H9 (cell line): ENCODE data around the gene CAPN9. TPM values are rescaled to one million over a fixed set of nuclear protein-coding genes. Genes with fewer than 3 reads are reported as not detected.

Source experiments
- DNase-seq: peaks from one replicate; pipeline ENCODE4 v3.0.0-alpha.2; 2017
- H2AFZ ChIP-seq: one replicate; pipeline ENCODE4 v1.6.1; 2013; ENCODE audit warnings: mild to moderate bottlenecking, low read length, control low read depth, moderate library complexity
- H2AK5ac ChIP-seq: 2 replicates; pipeline ENCODE4 v1.6.1; 2013; ENCODE audit warnings: low read length, control low read depth, mixed read lengths; ENCODE audit not compliant: insufficient read length
- H2BK120ac ChIP-seq: one replicate; pipeline ENCODE4 v1.6.1; 2013; ENCODE audit warnings: low read depth, mild to moderate bottlenecking, low read length, control low read depth, inconsistent platforms; ENCODE audit not compliant: poor library complexity, severe bottlenecking
- H2BK12ac ChIP-seq: 2 replicates; pipeline ENCODE4 v1.6.1; 2013; ENCODE audit warnings: low read length, control low read depth, mixed read lengths, low read depth; ENCODE audit not compliant: insufficient read length
- H2BK15ac ChIP-seq: 2 replicates; pipeline ENCODE4 v1.6.1; 2013; ENCODE audit warnings: low read depth, low read length, control low read depth
- H2BK20ac ChIP-seq: one replicate; pipeline ENCODE4 v1.6.1; 2013; ENCODE audit warnings: low read depth, mild to moderate bottlenecking, low read length, control low read depth, inconsistent platforms; ENCODE audit not compliant: poor library complexity, severe bottlenecking
- H2BK5ac ChIP-seq: 2 replicates; pipeline ENCODE4 v1.6.1; 2013; ENCODE audit warnings: low read length, control low read depth, mixed read lengths; ENCODE audit not compliant: insufficient read length
- H3K14ac ChIP-seq: 2 replicates; pipeline ENCODE4 v1.6.1; 2013; ENCODE audit warnings: low read length, control low read depth; ENCODE audit not compliant: insufficient read depth
- H3K18ac ChIP-seq: 2 replicates; pipeline ENCODE4 v1.6.1; 2013; ENCODE audit warnings: low read depth, mild to moderate bottlenecking, mixed read lengths, low read length, control low read depth; ENCODE audit not compliant: insufficient read length
- H3K23ac ChIP-seq: 2 replicates; pipeline ENCODE4 v1.6.1; 2013; ENCODE audit warnings: low read length, control low read depth, mixed read lengths, low read depth; ENCODE audit not compliant: insufficient read length
- H3K23me2 ChIP-seq: 2 replicates; pipeline ENCODE4 v1.6.1; 2013; ENCODE audit warnings: low read depth, mild to moderate bottlenecking, mixed read lengths, low read length, control low read depth; ENCODE audit not compliant: insufficient read length, poor library complexity, severe bottlenecking
- H3K27ac ChIP-seq: 2 replicates; pipeline ENCODE4 v1.5.1; 2013; ENCODE audit warnings: low read length, control low read depth, mixed read lengths, low read depth; ENCODE audit not compliant: insufficient read length
- H3K27me3 ChIP-seq: 2 replicates; pipeline ENCODE4 v1.6.1; 2013; ENCODE audit warnings: low read length, control low read depth, inconsistent platforms; ENCODE audit not compliant: insufficient read depth
- H3K4ac ChIP-seq: 2 replicates; pipeline ENCODE4 v1.6.1; 2013; ENCODE audit warnings: low read depth, mild to moderate bottlenecking, control low read depth, inconsistent platforms, low read length, moderate library complexity
- H3K4me1 ChIP-seq: 2 replicates; pipeline ENCODE4 v1.6.1; 2013; ENCODE audit warnings: low read length, control low read depth, inconsistent platforms; ENCODE audit not compliant: insufficient read depth
- H3K4me2 ChIP-seq: 2 replicates; pipeline ENCODE4 v1.6.1; 2013; ENCODE audit warnings: low read length, control low read depth, mixed read lengths; ENCODE audit not compliant: insufficient read length, insufficient read depth
- H3K56ac ChIP-seq: 2 replicates; pipeline ENCODE4 v1.6.1; 2013; ENCODE audit warnings: low read depth, mild to moderate bottlenecking, mixed read lengths, low read length, control low read depth; ENCODE audit not compliant: insufficient read length
- H3K79me1 ChIP-seq: 2 replicates; pipeline ENCODE4 v1.6.1; 2013; ENCODE audit warnings: low read depth, mild to moderate bottlenecking, moderate library complexity, low read length, control low read depth, inconsistent platforms; ENCODE audit not compliant: insufficient read depth, poor library complexity, severe bottlenecking
- H3K79me2 ChIP-seq: 2 replicates; pipeline ENCODE4 v1.6.1; 2013; ENCODE audit warnings: low read length, control low read depth, inconsistent platforms; ENCODE audit not compliant: insufficient read depth
- H3K9ac ChIP-seq: 2 replicates; pipeline ENCODE4 v1.6.1; 2013; ENCODE audit warnings: low read length, control low read depth, mixed read lengths; ENCODE audit not compliant: insufficient read length; ENCODE audit errors: extremely low read depth
- H3K9me3 ChIP-seq: one replicate; pipeline ENCODE4 v1.6.1; 2013; ENCODE audit warnings: low read depth, low read length, inconsistent platforms; ENCODE audit not compliant: control insufficient read depth
- H3T11ph ChIP-seq: one replicate; pipeline ENCODE4 v1.6.1; 2013; ENCODE audit warnings: mild to moderate bottlenecking, low read length, control low read depth, inconsistent platforms
- H4K20me1 ChIP-seq: one replicate; pipeline ENCODE4 v1.6.1; 2013; ENCODE audit not compliant: control insufficient read depth, insufficient read length, insufficient read depth
- H4K5ac ChIP-seq: 2 replicates; pipeline ENCODE4 v1.6.1; 2013; ENCODE audit warnings: low read depth, mild to moderate bottlenecking, mixed read lengths, low read length, control low read depth; ENCODE audit not compliant: insufficient read length
- H4K8ac ChIP-seq: replicated peaks from 2 replicates; pipeline ENCODE4 v1.6.1; 2013; ENCODE audit warnings: low read length, control low read depth, mixed read lengths, low read depth; ENCODE audit not compliant: insufficient read length
- H4K91ac ChIP-seq: 2 replicates; pipeline ENCODE4 v1.6.1; 2013; ENCODE audit warnings: low read depth, mild to moderate bottlenecking, moderate library complexity, mixed read lengths, low read length, control low read depth; ENCODE audit not compliant: insufficient read length
- H3K27ac Mint-ChIP-seq, 3 experiments: 2 replicates in 2 of 3; 3 replicates in 1 of 3; pipeline ENCODE4 v1.8.0; 2020 to 2021; ENCODE audit warnings: mixed read lengths in 3 of 3, mild to moderate bottlenecking in 1 of 3, moderate library complexity in 1 of 3
- H3K27me3 Mint-ChIP-seq: 2 replicates; pipeline ENCODE4 v1.8.0; 2021; ENCODE audit warnings: low read depth, mild to moderate bottlenecking, moderate library complexity, mixed read lengths
- H3K36me3 Mint-ChIP-seq, 3 experiments: 2 replicates in 2 of 3; 3 replicates in 1 of 3; pipeline ENCODE4 v1.8.0; 2020 to 2021; ENCODE audit warnings: low read depth in 3 of 3, mixed read lengths in 3 of 3; ENCODE audit not compliant: insufficient read depth in 1 of 3
- H3K4me1 Mint-ChIP-seq, 2 experiments: 2 replicates each; pipeline ENCODE4 v1.8.0; 2020; ENCODE audit warnings: mixed read lengths in 2 of 2
- H3K4me3 Mint-ChIP-seq, 2 experiments: 2 replicates in 1 of 2; 3 replicates in 1 of 2; pipeline ENCODE4 v1.8.0; 2020 to 2021; ENCODE audit warnings: mild to moderate bottlenecking in 2 of 2, mixed read lengths in 2 of 2, moderate library complexity in 1 of 2
- H3K9me3 Mint-ChIP-seq, 2 experiments: 2 replicates in 1 of 2; 3 replicates in 1 of 2; pipeline ENCODE4 v1.8.0; 2020; ENCODE audit warnings: mild to moderate bottlenecking in 2 of 2, mixed read lengths in 2 of 2, moderate library complexity in 1 of 2
- WGBS: extraction: QIAGEN DNeasy Blood & Tissue Kit; methylation state at CpG from one replicate; pipeline ENCODE4 v1.1.7; 2013; ENCODE audit warnings: missing lambda C conversion rate, low lambda C conversion rate, mixed read lengths; ENCODE audit not compliant: insufficient read length; ENCODE audit errors: extremely low coverage; 5-methylcytosine and 5-hydroxymethylcytosine counted together
- total RNA-seq: library from RNA; stranded (reverse); gene quantifications from 2 replicates; pipeline ENCODE4 v1.2.1, GENCODE V29; 2021
- TF ChIP-seq, protein P1 (sequence below): fragments of 200-600 bp; sonication (generic); conservative IDR thresholded peaks from 3 replicates; pipeline ENCODE4 v1.8.0; 2021; ENCODE audit warnings: antibody characterized with exemption, mild to moderate bottlenecking

The CAPN9 gene
- total RNA-seq, 1 experiment from 2014 or later, result 0.22 TPM

- H3K9ac ChIP-seq, result no peak overlapping the region
- Mint-ChIP-seq H3K4me1 (peaks cover 13 to 20% of the 10 kb centered on the region in 2 experiments), H3K9me3 (no peaks in the 10 kb centered on the region)
Observed at GRCh38 chr1:230710543-230710904, 36.7 kb upstream of the CAPN9 start.

More at GRCh38 chr1:230710543-230710904, 36.7 kb upstream of the CAPN9 start:
- H2BK12ac ChIP-seq, result no peak overlapping the region
- no peak overlapping the region for H4K91ac ChIP-seq
- no peaks in the 10 kb centered on the region for H3K27me3 ChIP-seq
- H3K4me3 Mint-ChIP-seq, result no peak overlapping the region
- H3K23me2 ChIP-seq, result no peaks in the 10 kb centered on the region
- H3K18ac ChIP-seq, result no peak overlapping the region
- H3K79me2 ChIP-seq, result no peaks in the 10 kb centered on the region
- H3K23ac ChIP-seq, result no peak overlapping the region
- TF ChIP-seq, protein P1, sequence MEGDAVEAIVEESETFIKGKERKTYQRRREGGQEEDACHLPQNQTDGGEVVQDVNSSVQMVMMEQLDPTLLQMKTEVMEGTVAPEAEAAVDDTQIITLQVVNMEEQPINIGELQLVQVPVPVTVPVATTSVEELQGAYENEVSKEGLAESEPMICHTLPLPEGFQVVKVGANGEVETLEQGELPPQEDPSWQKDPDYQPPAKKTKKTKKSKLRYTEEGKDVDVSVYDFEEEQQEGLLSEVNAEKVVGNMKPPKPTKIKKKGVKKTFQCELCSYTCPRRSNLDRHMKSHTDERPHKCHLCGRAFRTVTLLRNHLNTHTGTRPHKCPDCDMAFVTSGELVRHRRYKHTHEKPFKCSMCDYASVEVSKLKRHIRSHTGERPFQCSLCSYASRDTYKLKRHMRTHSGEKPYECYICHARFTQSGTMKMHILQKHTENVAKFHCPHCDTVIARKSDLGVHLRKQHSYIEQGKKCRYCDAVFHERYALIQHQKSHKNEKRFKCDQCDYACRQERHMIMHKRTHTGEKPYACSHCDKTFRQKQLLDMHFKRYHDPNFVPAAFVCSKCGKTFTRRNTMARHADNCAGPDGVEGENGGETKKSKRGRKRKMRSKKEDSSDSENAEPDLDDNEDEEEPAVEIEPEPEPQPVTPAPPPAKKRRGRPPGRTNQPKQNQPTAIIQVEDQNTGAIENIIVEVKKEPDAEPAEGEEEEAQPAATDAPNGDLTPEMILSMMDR, result no peak
- H3K27me3 Mint-ChIP-seq, result peaks cover 24% of the 10 kb centered on the region
- no peak overlapping the region for H3K4ac ChIP-seq
- no peak overlapping the region for H3K27ac ChIP-seq
- no peaks in the 10 kb centered on the region for H4K20me1 ChIP-seq
- H3K79me1 ChIP-seq, result no peaks in the 10 kb centered on the region
- no peak overlapping the region for H4K5ac ChIP-seq
- H4K8ac ChIP-seq, result no peak overlapping the region
- no peak overlapping the region for H2BK120ac ChIP-seq
- no peaks in the 10 kb centered on the region for H3K9me3 ChIP-seq
- H3K36me3 Mint-ChIP-seq, result no peaks in the 10 kb centered on the region
- no peak overlapping the region for H3T11ph ChIP-seq
- H3K4me2 ChIP-seq, result no peak overlapping the region
- no peak overlapping the region for H2BK15ac ChIP-seq
- H3K14ac ChIP-seq, result no peak overlapping the region
- H3K27ac Mint-ChIP-seq, result no peak overlapping the region
- no peak overlapping the region for H3K56ac ChIP-seq
- H2BK20ac ChIP-seq, result no peak overlapping the region
- H3K4me1 ChIP-seq, result no peaks in the 10 kb centered on the region
- DNase-seq, result no peak
- H2AK5ac ChIP-seq, result no peak overlapping the region
- no peak overlapping the region for H2BK5ac ChIP-seq
- H2AFZ ChIP-seq, result no peak overlapping the region
- WGBS, result no CpG with 5 or more reads among the region's 8 CpGs
